Activated CD8-positive, alpha-beta T cell treated with anti-CD3 and anti-CD28 coated beads, Interleukin-2, amount 10 ng/mL, durations not matched to agents 7 days and 5 days (primary cell): ENCODE results near the gene IDS. TPM values are rescaled to one million over a fixed set of nuclear protein-coding genes. Genes with fewer than 3 reads are reported as not detected.
A peak's percentile ranks its signal among the peaks of the same experiment; 100 is the strongest.
"Not testable (repeated sequence)": the region's sequence is repeated elsewhere in the genome, so short reads cannot be mapped to it uniquely, and the experiment has no call there.

Experiments used
- ATAC-seq: fragments of 150-1000 bp; cut with Tn5 transposase; one replicate; pipeline ENCODE4 v1.10.0; 2021; ENCODE audit warnings: moderate library complexity
- CTCF ChIA-PET: fragments of 350-600 bp; sonication (Branson Sonifier 250); formaldehyde crosslinking; loops from one replicate; lab custom pipeline; 2021; ENCODE audit warnings: antibody characterized with exemption; lab: Charles Lee
- POLR2A ChIA-PET: fragments of 350-600 bp; sonication (Branson Sonifier 250); formaldehyde crosslinking; loops from one replicate; lab custom pipeline; 2021; ENCODE audit warnings: antibody characterized with exemption; lab: Charles Lee
- DNase-seq: peaks from one replicate; pipeline ENCODE4 v3.0.0-alpha.2; 2020
- H3K27ac Mint-ChIP-seq: one replicate; pipeline ENCODE4 v1.8.0; 2021; ENCODE audit warnings: mild to moderate bottlenecking, mixed read lengths
- H3K27me3 Mint-ChIP-seq: one replicate; pipeline ENCODE4 v1.8.0; 2021; ENCODE audit warnings: low read depth, mixed read lengths
- H3K36me3 Mint-ChIP-seq: one replicate; pipeline ENCODE4 v1.8.0; 2021; ENCODE audit warnings: low read depth, mixed read lengths
- H3K4me1 Mint-ChIP-seq: one replicate; pipeline ENCODE4 v1.8.0; 2021; ENCODE audit warnings: low read depth, mixed read lengths
- H3K4me3 Mint-ChIP-seq: one replicate; pipeline ENCODE4 v1.8.0; 2021; ENCODE audit warnings: mild to moderate bottlenecking, mixed read lengths
- H3K9me3 Mint-ChIP-seq: one replicate; pipeline ENCODE4 v1.8.0; 2022; ENCODE audit warnings: mixed read lengths; ENCODE audit not compliant: insufficient read depth
- total RNA-seq, 2 experiments: library from RNA; stranded (reverse); gene quantifications; one replicate each; pipeline ENCODE4 v1.2.3, GENCODE V29; 2021

IDS gene
- total RNA-seq, 2 experiments from 2014 or later = 47.2 to 50.8 TPM

GRCh38 chrX:149498767-149499166, 6.3 kb downstream of the IDS start:
- CTCF ChIA-PET = no interaction called here
- peaks cover 41% of the 10 kb centered on the region for H3K36me3 Mint-ChIP-seq
- H3K4me3 Mint-ChIP-seq = no peak overlapping the region
- H3K27ac Mint-ChIP-seq = no peak overlapping the region
- H3K9me3 Mint-ChIP-seq = no peaks in the 10 kb centered on the region
- DNase-seq (no peak), ATAC-seq (no peak)
- H3K4me1 Mint-ChIP-seq = peaks cover 33% of the 10 kb centered on the region
- POLR2A ChIA-PET = no interaction called here
- no peaks in the 10 kb centered on the region for H3K27me3 Mint-ChIP-seq

- CTCF ChIA-PET = no interaction called here
- peaks cover 29% of the 10 kb centered on the region for H3K4me1 Mint-ChIP-seq
- peaks cover 41% of the 10 kb centered on the region for H3K36me3 Mint-ChIP-seq
- POLR2A ChIA-PET = no interaction called here
- H3K27ac Mint-ChIP-seq = no peak overlapping the region
- no peaks in the 10 kb centered on the region for H3K27me3 Mint-ChIP-seq
- DNase-seq (no peak), ATAC-seq (no peak)
- H3K4me3 Mint-ChIP-seq = no peak overlapping the region
- no peaks in the 10 kb centered on the region for H3K9me3 Mint-ChIP-seq
Observed at GRCh38 chrX:149497626-149498025, 7.5 kb downstream of the IDS start.

GRCh38 chrX:149497054-149497453, 8.1 kb downstream of the IDS start:
- ChIA-PET CTCF (no interaction called here), POLR2A (no interaction called here)
- DNase-seq = no peak
- no peak overlapping the region for H3K4me3 Mint-ChIP-seq
- H3K9me3 Mint-ChIP-seq = no peaks in the 10 kb centered on the region
- H3K4me1 Mint-ChIP-seq = peaks cover 23% of the 10 kb centered on the region
- H3K27ac Mint-ChIP-seq = no peak overlapping the region
- peaks cover 39% of the 10 kb centered on the region for H3K36me3 Mint-ChIP-seq
- no peaks in the 10 kb centered on the region for H3K27me3 Mint-ChIP-seq
- no peak for ATAC-seq

GRCh38 chrX:149495573-149496071, 9.5 kb downstream of the IDS start:
- no peak for ATAC-seq
- H3K9me3 Mint-ChIP-seq = no peaks in the 10 kb centered on the region
- DNase-seq = no peak
- H3K4me3 Mint-ChIP-seq = no peak overlapping the region
- H3K27ac Mint-ChIP-seq = no peak overlapping the region
- POLR2A ChIA-PET = no interaction called here
- peaks cover 33% of the 10 kb centered on the region for H3K36me3 Mint-ChIP-seq
- H3K27me3 Mint-ChIP-seq = no peaks in the 10 kb centered on the region
- CTCF ChIA-PET = no interaction called here
- peaks cover 9% of the 10 kb centered on the region for H3K4me1 Mint-ChIP-seq

- POLR2A ChIA-PET = no interaction called here
- CTCF ChIA-PET = no interaction called here
- peaks cover 3% of the 10 kb centered on the region for H3K4me1 Mint-ChIP-seq
- no peaks in the 10 kb centered on the region for H3K9me3 Mint-ChIP-seq
- no peak overlapping the region for H3K4me3 Mint-ChIP-seq
- ATAC-seq (no peak), DNase-seq (no peak)
- no peak overlapping the region for H3K27ac Mint-ChIP-seq
- peaks cover 33% of the 10 kb centered on the region for H3K36me3 Mint-ChIP-seq
- no peaks in the 10 kb centered on the region for H3K27me3 Mint-ChIP-seq
Observed at GRCh38 chrX:149494844-149495565, 10.1 kb downstream of the IDS start.

- CTCF ChIA-PET = no interaction called here
- no peak overlapping the region for H3K4me3 Mint-ChIP-seq
Observed at GRCh38 chrX:149493567-149494562, 11.2 kb downstream of the IDS start.

GRCh38 chrX:149491812-149492211, 13.3 kb downstream of the IDS start:
- ChIA-PET POLR2A (no interaction called here), CTCF (no interaction called here)
- peaks cover 29% of the 10 kb centered on the region for H3K36me3 Mint-ChIP-seq
- no peak overlapping the region for H3K4me3 Mint-ChIP-seq
- no peaks in the 10 kb centered on the region for H3K27me3 Mint-ChIP-seq
- H3K9me3 Mint-ChIP-seq = no peaks in the 10 kb centered on the region
- H3K4me1 Mint-ChIP-seq = peaks cover 7% of the 10 kb centered on the region
- H3K27ac Mint-ChIP-seq = no peak overlapping the region
- ATAC-seq = no peak
- no peak for DNase-seq

More at GRCh38 chrX:149493567-149494562, 11.2 kb downstream of the IDS start:
- no peak for DNase-seq
- no peaks in the 10 kb centered on the region for H3K9me3 Mint-ChIP-seq
- H3K27ac Mint-ChIP-seq = no peak overlapping the region
- peaks cover 33% of the 10 kb centered on the region for H3K36me3 Mint-ChIP-seq
- POLR2A ChIA-PET = no interaction called here
- no peaks in the 10 kb centered on the region for H3K27me3 Mint-ChIP-seq
- peak; percentile 12 for ATAC-seq
- H3K4me1 Mint-ChIP-seq = no peaks in the 10 kb centered on the region

GRCh38 chrX:149490100-149490499, 15.0 kb downstream of the IDS start:
- Mint-ChIP-seq H3K9me3 (no peaks in the 10 kb centered on the region), H3K27ac (no peak overlapping the region), H3K4me3 (no peak overlapping the region), H3K36me3 (peaks cover 34% of the 10 kb centered on the region), H3K27me3 (no peaks in the 10 kb centered on the region), H3K4me1 (peaks cover 14% of the 10 kb centered on the region)
- ATAC-seq (no peak), DNase-seq (no peak)
- CTCF ChIA-PET = no interaction called here
- POLR2A ChIA-PET = interaction anchor here (0.6 to 0.8 kb wide), 2 partner anchors 10 to 340 kb away, joined by 3 read pairs; no protein-coding TSS in a partner anchor

GRCh38 chrX:149488411-149489052, 16.6 kb downstream of the IDS start:
- ATAC-seq, POLR2A ChIA-PET: not testable (repeated sequence)
- peaks cover 39% of the 10 kb centered on the region for H3K36me3 Mint-ChIP-seq

GRCh38 chrX:149488008-149488407, 17.1 kb downstream of the IDS start:
- H3K27ac Mint-ChIP-seq, H3K9me3 Mint-ChIP-seq, CTCF ChIA-PET, H3K27me3 Mint-ChIP-seq, H3K4me3 Mint-ChIP-seq, ATAC-seq, DNase-seq: not testable (repeated sequence)
- Mint-ChIP-seq H3K4me1 (peaks cover 14% of the 10 kb centered on the region), H3K36me3 (peaks cover 41% of the 10 kb centered on the region)
- POLR2A ChIA-PET = interaction anchor here (1.0 kb wide), 1 partner anchor 15 kb away, joined by 3 read pairs; no protein-coding TSS in a partner anchor

More at GRCh38 chrX:149488411-149489052, 16.6 kb downstream of the IDS start:
- H3K9me3 Mint-ChIP-seq, CTCF ChIA-PET, H3K4me3 Mint-ChIP-seq, H3K27me3 Mint-ChIP-seq, DNase-seq, H3K27ac Mint-ChIP-seq: not testable (repeated sequence)
- peaks cover 14% of the 10 kb centered on the region for H3K4me1 Mint-ChIP-seq

GRCh38 chrX:149487292-149487691, 17.8 kb downstream of the IDS start:
- ATAC-seq = peak; percentile 43
- no peaks in the 10 kb centered on the region for H3K27me3 Mint-ChIP-seq
- peaks cover 14% of the 10 kb centered on the region for H3K4me1 Mint-ChIP-seq
- DNase-seq = peak; percentile 25
- H3K4me3 Mint-ChIP-seq = no peak overlapping the region
- no peaks in the 10 kb centered on the region for H3K9me3 Mint-ChIP-seq
- CTCF ChIA-PET = interaction anchor here (1.2 kb wide), 1 partner anchor 35 kb away, joined by 3 read pairs; no protein-coding TSS in a partner anchor
- peak overlapping the region; percentile 81 for H3K27ac Mint-ChIP-seq
- H3K36me3 Mint-ChIP-seq = peaks cover 43% of the 10 kb centered on the region
- POLR2A ChIA-PET = interaction anchor here (1.0 kb wide), 1 partner anchor 16 kb away, joined by 3 read pairs; no protein-coding TSS in a partner anchor
